A549 (cell line): ENCODE results near the gene CDK14. TPM values are rescaled to one million over a fixed set of nuclear protein-coding genes. Genes with fewer than 3 reads are reported as not detected.

Source experiments
- ATAC-seq, 2 experiments: fragments of 200-7000 bp in 1 of 2; fragments of >200 bp in 1 of 2; cut with Nextera tagmentation in 1 of 2; cut with Tn5 transposase in 1 of 2; 3 replicates each; pipeline versions ENCODE4 v1.8.0 to v1.9.1; 2018 to 2020; ENCODE audit warnings: mild to moderate bottlenecking in 1 of 2, moderate library complexity in 1 of 2
- CTCF ChIA-PET: fragments of 300-600 bp; sonication (Branson Sonifier 250); formaldehyde crosslinking; extraction: SDS; loops from one replicate; lab custom pipeline; 2021; ENCODE audit warnings: antibody characterized with exemption, inconsistent platforms; lab: Yijun Ruan, JAX
- POLR2A ChIA-PET: fragments of 350-600 bp; formaldehyde crosslinking; extraction: SDS; loops from one replicate; lab custom pipeline; 2021; ENCODE audit warnings: antibody characterized with exemption, inconsistent platforms; lab: Yijun Ruan, JAX
- DNase-seq, 2 experiments: peaks; one replicate each; pipeline versions ENCODE4 v3.0.0 to v3.0.0-alpha.2; 2011 to 2016; ENCODE audit warnings: low read depth in 1 of 2, low spot score in 1 of 2
- FAIRE-seq: peaks from 2 replicates; lab custom pipeline; 2011; peaks lifted over from hg19 to GRCh38; lab: Jason Lieb, UNC
- H3K27ac ChIP-seq, 2 experiments: fragments of >200 bp; sonication (Bioruptor Twin); formaldehyde crosslinking; 3 replicates each; pipeline ENCODE4 v1.5.1; 2016 to 2017
- H3K4me1 ChIP-seq: fragments of >200 bp; sonication (Bioruptor Twin); formaldehyde crosslinking; 3 replicates; pipeline ENCODE4 v1.6.1; 2016
- H3K4me2 ChIP-seq: fragments of >200 bp; sonication (Bioruptor Twin); formaldehyde crosslinking; 3 replicates; pipeline ENCODE4 v1.6.1; 2016
- H3K4me3 ChIP-seq: fragments of >200 bp; sonication (Bioruptor Twin); formaldehyde crosslinking; 3 replicates; pipeline ENCODE4 v1.5.1; 2016
- H3K9me3 ChIP-seq: fragments of >200 bp; sonication (Bioruptor Twin); formaldehyde crosslinking; 3 replicates; pipeline ENCODE4 v1.6.1; 2016
- CBX2 ChIP-seq: fragments of 200-600 bp; sonication (generic); IDR thresholded peaks from 2 replicates; pipeline ENCODE4 v1.6.1; 2016; ENCODE audit warnings: low read depth, mild to moderate bottlenecking, borderline replicate concordance
- CBX8 ChIP-seq: fragments of 200-600 bp; sonication (generic); IDR thresholded peaks from 2 replicates; pipeline ENCODE4 v1.6.1; 2016
- CHD2 ChIP-seq: fragments of 150-350 bp; IDR thresholded peaks from 2 replicates; pipeline ENCODE4 v1.6.1; 2014; ENCODE audit warnings: low read length; ENCODE audit not compliant: partially characterized antibody
- EHF ChIP-seq: fragments of 250-450 bp; sonication (Bioruptor Pico); IDR thresholded peaks from 2 replicates; pipeline ENCODE4 v1.5.0; 2020; ENCODE audit warnings: mild to moderate bottlenecking
- ESRRA ChIP-seq: fragments of 150-350 bp; IDR thresholded peaks from 2 replicates; pipeline ENCODE4 v1.6.1; 2014; ENCODE audit warnings: mild to moderate bottlenecking, low read length, borderline replicate concordance
- HDAC2 ChIP-seq: fragments of 200-600 bp; sonication (generic); IDR thresholded peaks from 2 replicates; pipeline ENCODE4 v1.6.1; 2016
- HEYL ChIP-seq: fragments of 250-450 bp; sonication (Bioruptor Pico); IDR thresholded peaks from 2 replicates; pipeline ENCODE4 v1.8.0; 2021; ENCODE audit warnings: mild to moderate bottlenecking, moderate library complexity
- HOXA7 ChIP-seq: fragments of 250-450 bp; sonication (Bioruptor Pico); IDR thresholded peaks from 2 replicates; pipeline ENCODE4 v1.5.0; 2020; ENCODE audit warnings: mild to moderate bottlenecking, moderate library complexity
- JUN ChIP-seq, 2 experiments: fragments of >200 bp; sonication (Bioruptor Twin); formaldehyde crosslinking; IDR thresholded peaks; 2 replicates in 1 of 2; 3 replicates in 1 of 2; pipeline ENCODE4 v1.6.1; 2016 to 2017
- MAZ ChIP-seq: fragments of 150-350 bp; IDR thresholded peaks from 2 replicates; pipeline ENCODE4 v1.6.1; 2014; ENCODE audit warnings: antibody characterized with exemption, low read depth, low read length, borderline replicate concordance
- NPAS2 ChIP-seq: fragments of 250-450 bp; sonication (Bioruptor Pico); IDR thresholded peaks from 2 replicates; pipeline ENCODE4 v1.8.0; 2022; ENCODE audit warnings: mild to moderate bottlenecking, moderate library complexity, borderline replicate concordance
- PHF8 ChIP-seq: fragments of 200-600 bp; sonication (generic); IDR thresholded peaks from 2 replicates; pipeline ENCODE4 v1.6.1; 2016; ENCODE audit warnings: low read depth, mild to moderate bottlenecking, antibody characterized with exemption, moderate library complexity, borderline replicate concordance
- POLR2AphosphoS2 ChIP-seq: conservative IDR thresholded peaks from 2 replicates; pipeline ENCODE4 v1.6.1; 2012; ENCODE audit warnings: low read length, improper control_type of control experiment, inconsistent platforms
- RAD21 ChIP-seq, 2 experiments: fragments of >200 bp in 1 of 2; sonication (Bioruptor Twin) in 1 of 2; formaldehyde crosslinking in 1 of 2; IDR thresholded peaks in 1 of 2; conservative IDR thresholded peaks in 1 of 2; 2 replicates in 1 of 2; 3 replicates in 1 of 2; pipeline ENCODE4 v1.6.1; 2012 to 2018; ENCODE audit warnings: inconsistent platforms in 1 of 2
- SMC3 ChIP-seq: fragments of >200 bp; sonication (Bioruptor Twin); formaldehyde crosslinking; IDR thresholded peaks from 3 replicates; pipeline ENCODE4 v1.6.1; 2018; ENCODE audit warnings: inconsistent platforms
- TFCP2L1 ChIP-seq: fragments of 250-450 bp; sonication (Bioruptor Pico); IDR thresholded peaks from 2 replicates; pipeline ENCODE4 v1.5.0; 2021; ENCODE audit warnings: mild to moderate bottlenecking
- TP53 ChIP-seq: fragments of 250-450 bp; sonication (Bioruptor Pico); IDR thresholded peaks from 2 replicates; pipeline ENCODE4 v1.5.0; 2021; ENCODE audit warnings: mild to moderate bottlenecking, moderate library complexity
- ZSCAN20 ChIP-seq: fragments of 250-450 bp; sonication (Bioruptor Pico); IDR thresholded peaks from 2 replicates; pipeline ENCODE4 v1.8.0; 2022; ENCODE audit warnings: mild to moderate bottlenecking, moderate library complexity
- WGBS: methylation state at CpG from one replicate; pipeline ENCODE4 v1.1.6; 2017; ENCODE audit errors: missing lambda C conversion rate; 5-methylcytosine and 5-hydroxymethylcytosine counted together
- polyA plus RNA-seq, 4 experiments: library from polyadenylated mRNA; depleted of rRNA in 3 of 4; stranded (reverse); fragments of >200 nt; fragmentation: RNase III in 1 of 4; extraction: RNeasy Plus Mini Kit Qiagen cat#74134 plus additional on column Dnase treatment in 1 of 4; gene quantifications; 2 replicates in 3 of 4; 3 replicates in 1 of 4; pipeline ENCODE4 v1.2.3, GENCODE V29; 2011 to 2017
- TF ChIP-seq, protein P1 (sequence below): fragments of 150-350 bp; IDR thresholded peaks from 2 replicates; pipeline ENCODE4 v1.6.1; 2014; ENCODE audit warnings: low read depth, mild to moderate bottlenecking, low read length
- TF ChIP-seq, protein P2 (sequence below): fragments of >200 bp; sonication (Bioruptor Twin); formaldehyde crosslinking; IDR thresholded peaks from 3 replicates; pipeline ENCODE4 v1.5.1; 2016

The CDK14 gene
- polyA plus RNA-seq, 2 of the 4 experiments (the other 2 are of a cell fraction) = 0.21 to 0.23 TPM

DNA sequence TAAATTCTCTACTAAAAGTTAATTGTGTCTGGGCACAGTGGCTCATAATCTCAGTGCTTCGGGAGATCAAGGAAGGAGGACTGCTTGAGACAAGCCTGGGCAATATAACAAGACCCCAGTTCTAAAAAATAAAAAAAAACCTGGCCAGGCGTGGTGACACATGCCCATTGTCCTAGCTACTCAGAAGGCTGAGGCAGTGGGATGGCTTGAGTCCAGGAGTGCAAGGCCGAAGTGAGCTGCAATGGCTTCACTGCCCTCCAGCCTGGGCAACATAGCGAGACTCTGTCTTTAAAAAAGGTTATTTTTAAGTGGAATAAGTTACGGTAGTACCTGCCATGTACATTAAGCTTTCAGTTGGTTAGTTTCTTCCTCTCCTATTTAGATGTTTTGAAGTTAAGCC lies 28.9 kb downstream of the CDK14 start:
- FAIRE-seq (no peak), DNase-seq (no peak), ATAC-seq (no peak)
- no peaks in the 10 kb centered on the region for H3K4me1 ChIP-seq
- ChIA-PET POLR2A (no interaction called here), CTCF (no interaction called here)
- H3K4me3 ChIP-seq = no peak overlapping the region
- no peak for TF ChIP-seq POLR2AphosphoS2
- no peak for TF ChIP-seq HOXA7
- no peak for TF ChIP-seq MAZ
- TF ChIP-seq TP53 (CRISPR knock-in tag) = no peak
- no peak for TF ChIP-seq HEYL
- TF ChIP-seq RAD21 (conservative IDR thresholded peaks at IDR 0.05 in 1 of 2, IDR thresholded peaks at IDR 0.05 in 1 of 2) = no peak
- no peak for TF ChIP-seq CBX2
- no peak for TF ChIP-seq JUN (IDR thresholded peaks at IDR 0.05)
- no peak overlapping the region for H3K27ac ChIP-seq
- WGBS = 42% methylated on average over 5 of the region's 5 CpGs
- H3K4me2 ChIP-seq = no peak overlapping the region
- H3K9me3 ChIP-seq = no peaks in the 10 kb centered on the region

DNA sequence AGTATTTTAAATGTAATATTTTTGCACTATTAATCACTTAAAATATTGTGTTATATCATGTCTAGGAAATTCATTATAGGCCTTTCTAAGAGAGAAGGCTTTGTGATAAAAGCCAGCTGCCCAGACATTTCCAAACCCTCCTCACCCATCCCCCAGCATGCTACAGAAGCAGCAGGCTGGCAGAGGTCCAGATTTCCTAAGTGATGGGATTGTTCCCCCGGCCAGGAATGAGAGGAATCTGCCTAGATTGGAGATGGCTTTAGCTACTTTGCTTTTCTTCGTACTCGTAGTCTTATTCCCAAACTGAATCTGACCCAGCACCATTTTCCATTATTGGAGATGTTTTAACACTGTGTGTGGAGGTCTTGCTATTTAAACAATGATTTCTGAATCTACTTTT lies 29.4 kb downstream of the CDK14 start:
- peak overlapping the region; percentile 18; the same call in 1 of the 3 replicates for H3K4me2 ChIP-seq
- H3K4me1 ChIP-seq = no peaks in the 10 kb centered on the region
- no peak overlapping the region for H3K4me3 ChIP-seq
- ATAC-seq (no peak), DNase-seq (no peak), FAIRE-seq (no peak)
- WGBS = 52% methylated on average over 3 of the region's 3 CpGs
- ChIA-PET CTCF (no interaction called here), POLR2A (no interaction called here)
- H3K9me3 ChIP-seq = no peaks in the 10 kb centered on the region
- H3K27ac ChIP-seq = no peak overlapping the region
- TF ChIP-seq EHF (CRISPR knock-in tag) (no peak), ZSCAN20 (CRISPR knock-in tag) (no peak), NPAS2 (no peak), RAD21 (conservative IDR thresholded peaks at IDR 0.05 in 1 of 2, IDR thresholded peaks at IDR 0.05 in 1 of 2) (no peak), CBX8 (no peak)
- TF ChIP-seq, protein P1, sequence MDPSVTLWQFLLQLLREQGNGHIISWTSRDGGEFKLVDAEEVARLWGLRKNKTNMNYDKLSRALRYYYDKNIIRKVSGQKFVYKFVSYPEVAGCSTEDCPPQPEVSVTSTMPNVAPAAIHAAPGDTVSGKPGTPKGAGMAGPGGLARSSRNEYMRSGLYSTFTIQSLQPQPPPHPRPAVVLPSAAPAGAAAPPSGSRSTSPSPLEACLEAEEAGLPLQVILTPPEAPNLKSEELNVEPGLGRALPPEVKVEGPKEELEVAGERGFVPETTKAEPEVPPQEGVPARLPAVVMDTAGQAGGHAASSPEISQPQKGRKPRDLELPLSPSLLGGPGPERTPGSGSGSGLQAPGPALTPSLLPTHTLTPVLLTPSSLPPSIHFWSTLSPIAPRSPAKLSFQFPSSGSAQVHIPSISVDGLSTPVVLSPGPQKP = no peak
- TF ChIP-seq, all 56 proteins: peak for 0

DNA sequence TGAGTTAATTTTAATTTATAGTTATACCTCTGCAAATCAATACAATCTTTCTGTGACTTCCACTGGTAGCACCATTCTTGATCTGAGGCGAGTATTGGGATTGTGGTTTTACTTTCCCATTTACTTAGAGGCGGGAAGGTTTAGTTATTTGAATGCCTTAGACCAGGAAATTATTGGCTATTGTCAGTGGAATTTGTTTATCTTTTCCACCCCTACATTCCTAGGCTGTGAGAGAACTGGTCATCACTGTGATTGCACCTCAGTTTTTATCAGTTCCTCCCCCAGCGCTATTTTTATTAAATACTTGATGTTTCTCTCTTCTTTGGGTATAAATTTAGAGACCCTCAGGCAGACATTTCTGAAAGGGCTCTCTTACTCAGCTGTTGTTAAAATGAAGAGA lies 29.9 kb downstream of the CDK14 start:
- FAIRE-seq (no peak), DNase-seq (no peak), ATAC-seq (no peak)
- CTCF ChIA-PET = no interaction called here
- Histone ChIP-seq H3K9me3 (no peaks in the 10 kb centered on the region), H3K4me1 (no peaks in the 10 kb centered on the region), H3K4me3 (no peak overlapping the region), H3K27ac (no peak overlapping the region), H3K4me2 (peak overlapping the region; percentile 18; the same call in 1 of the 3 replicates)
- WGBS = 11% methylated on average over 3 of the region's 3 CpGs
- POLR2A ChIA-PET = no interaction called here
- TF ChIP-seq, protein P2, sequence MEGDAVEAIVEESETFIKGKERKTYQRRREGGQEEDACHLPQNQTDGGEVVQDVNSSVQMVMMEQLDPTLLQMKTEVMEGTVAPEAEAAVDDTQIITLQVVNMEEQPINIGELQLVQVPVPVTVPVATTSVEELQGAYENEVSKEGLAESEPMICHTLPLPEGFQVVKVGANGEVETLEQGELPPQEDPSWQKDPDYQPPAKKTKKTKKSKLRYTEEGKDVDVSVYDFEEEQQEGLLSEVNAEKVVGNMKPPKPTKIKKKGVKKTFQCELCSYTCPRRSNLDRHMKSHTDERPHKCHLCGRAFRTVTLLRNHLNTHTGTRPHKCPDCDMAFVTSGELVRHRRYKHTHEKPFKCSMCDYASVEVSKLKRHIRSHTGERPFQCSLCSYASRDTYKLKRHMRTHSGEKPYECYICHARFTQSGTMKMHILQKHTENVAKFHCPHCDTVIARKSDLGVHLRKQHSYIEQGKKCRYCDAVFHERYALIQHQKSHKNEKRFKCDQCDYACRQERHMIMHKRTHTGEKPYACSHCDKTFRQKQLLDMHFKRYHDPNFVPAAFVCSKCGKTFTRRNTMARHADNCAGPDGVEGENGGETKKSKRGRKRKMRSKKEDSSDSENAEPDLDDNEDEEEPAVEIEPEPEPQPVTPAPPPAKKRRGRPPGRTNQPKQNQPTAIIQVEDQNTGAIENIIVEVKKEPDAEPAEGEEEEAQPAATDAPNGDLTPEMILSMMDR = no peak
- no peak for TF ChIP-seq ESRRA
- TF ChIP-seq JUN (IDR thresholded peaks at IDR 0.05) = no peak
- TF ChIP-seq PHF8 = no peak
- TF ChIP-seq CHD2 = no peak
- TF ChIP-seq TFCP2L1 (CRISPR knock-in tag) = no peak
- no peak for TF ChIP-seq SMC3
- no peak for TF ChIP-seq HDAC2
